ENCODE results near the gene GNG14. TPM values are rescaled to one million over a fixed set of nuclear protein-coding genes. Genes with fewer than 3 reads are reported as not detected.
A peak's percentile ranks its signal among the peaks of the same experiment; 100 is the strongest.

GNG14 gene
- total RNA-seq, 3 donors from 2014 or later (not counting 1 experiment from before 2014, with no cell fraction given) = not detected

GRCh38 chr19:12703046-12703445 is 15.2 kb downstream of the GNG14 start:
- Histone ChIP-seq H3K27me3 (ENCODE audit: control insufficient read depth, insufficient read depth, low read length) (no peaks in the 10 kb centered on the region), H3K36me3 (ENCODE audit: control insufficient read depth, insufficient read depth, low read length) (peaks cover 41% of the 10 kb centered on the region), H3K4me3 (ENCODE audit: low read length) (no peak overlapping the region), H3K9me3 (ENCODE audit: control insufficient read depth, insufficient read depth, low read length) (no peaks in the 10 kb centered on the region), H3K4me1 (ENCODE audit: control insufficient read depth, insufficient read depth, low read length) (no peaks in the 10 kb centered on the region), H3K27ac (ENCODE audit: low read length) (no peak overlapping the region)
- no peak for TF ChIP-seq CTCF (IDR thresholded peaks at IDR 0.05)
- DNase-seq (peak in 1 of 2 donors; percentile 40), ATAC-seq (peak in 2 of 3 donors; percentile 43 to 53)
- intact Hi-C loops (cut with micrococcal nuclease) = no loop called here
- Mint-ChIP-seq H3K4me1 (no peaks in the 10 kb centered on the region), H3K36me3 (no peaks in the 10 kb centered on the region), H3K27me3 (ENCODE audit: low read depth in 2 of 2) (no peaks in the 10 kb centered on the region), H3K9me3 (no peaks in the 10 kb centered on the region), H3K27ac (no peak overlapping the region), H3K4me3 (no peak overlapping the region)
- 93% methylated on average over 9 of the region's 9 CpGs for WGBS (ENCODE audit: insufficient coverage)

GRCh38 chr19:12705169-12705568 is 17.4 kb downstream of the GNG14 start:
- ATAC-seq = no peak
- 97% methylated on average over 13 of the region's 13 CpGs for WGBS (ENCODE audit: insufficient coverage)
- Histone ChIP-seq H3K4me1 (ENCODE audit: control insufficient read depth, insufficient read depth, low read length) (no peaks in the 10 kb centered on the region), H3K9me3 (ENCODE audit: control insufficient read depth, insufficient read depth, low read length) (no peaks in the 10 kb centered on the region), H3K27ac (ENCODE audit: low read length) (no peak overlapping the region), H3K4me3 (ENCODE audit: low read length) (no peak overlapping the region), H3K27me3 (ENCODE audit: control insufficient read depth, insufficient read depth, low read length) (no peaks in the 10 kb centered on the region), H3K36me3 (ENCODE audit: control insufficient read depth, insufficient read depth, low read length) (peaks cover 47% of the 10 kb centered on the region)
- no peaks in the 10 kb centered on the region for H3K9me3 Mint-ChIP-seq
- H3K4me3 Mint-ChIP-seq = no peak overlapping the region
- H3K4me1 Mint-ChIP-seq = no peaks in the 10 kb centered on the region
- H3K27ac Mint-ChIP-seq = no peak overlapping the region
- H3K36me3 Mint-ChIP-seq = no peaks in the 10 kb centered on the region
- no peak for DNase-seq
- H3K27me3 Mint-ChIP-seq (ENCODE audit: low read depth in 2 of 2) = no peaks in the 10 kb centered on the region
- intact Hi-C loops (cut with micrococcal nuclease) = no loop called here
- no peak for TF ChIP-seq CTCF (IDR thresholded peaks at IDR 0.05)

- H3K27me3 ChIP-seq (ENCODE audit: control insufficient read depth, insufficient read depth, low read length) = no peaks in the 10 kb centered on the region
- no peak overlapping the region for H3K27ac ChIP-seq (ENCODE audit: low read length)
- Mint-ChIP-seq H3K27me3 (ENCODE audit: low read depth in 2 of 2) (no peaks in the 10 kb centered on the region), H3K4me1 (no peaks in the 10 kb centered on the region), H3K9me3 (no peaks in the 10 kb centered on the region), H3K27ac (no peak overlapping the region), H3K4me3 (no peak overlapping the region), H3K36me3 (no peaks in the 10 kb centered on the region)
- H3K36me3 ChIP-seq (ENCODE audit: control insufficient read depth, insufficient read depth, low read length) = peaks cover 52% of the 10 kb centered on the region
- H3K4me1 ChIP-seq (ENCODE audit: control insufficient read depth, insufficient read depth, low read length) = no peaks in the 10 kb centered on the region
- no peak overlapping the region for H3K4me3 ChIP-seq (ENCODE audit: low read length)
- intact Hi-C loops (cut with micrococcal nuclease) = no loop called here
- WGBS (ENCODE audit: insufficient coverage) = 96% methylated on average over 29 of the region's 29 CpGs
- no peak for ATAC-seq
- DNase-seq = no peak
- no peak for TF ChIP-seq CTCF (IDR thresholded peaks at IDR 0.05)
- no peaks in the 10 kb centered on the region for H3K9me3 ChIP-seq (ENCODE audit: control insufficient read depth, insufficient read depth, low read length)
Measured at GRCh38 chr19:12705654-12706331, 18.0 kb downstream of the GNG14 start.

- TF ChIP-seq CTCF (IDR thresholded peaks at IDR 0.05) = no peak
- DNase-seq (no peak), ATAC-seq (no peak)
- Mint-ChIP-seq H3K4me3 (no peak overlapping the region), H3K9me3 (no peaks in the 10 kb centered on the region), H3K27ac (no peak overlapping the region), H3K4me1 (no peaks in the 10 kb centered on the region), H3K27me3 (ENCODE audit: low read depth in 2 of 2) (no peaks in the 10 kb centered on the region), H3K36me3 (no peaks in the 10 kb centered on the region)
- Histone ChIP-seq H3K27me3 (ENCODE audit: control insufficient read depth, insufficient read depth, low read length) (no peaks in the 10 kb centered on the region), H3K27ac (ENCODE audit: low read length) (no peak overlapping the region), H3K36me3 (ENCODE audit: control insufficient read depth, insufficient read depth, low read length) (peaks cover 48% of the 10 kb centered on the region), H3K4me1 (ENCODE audit: control insufficient read depth, insufficient read depth, low read length) (no peaks in the 10 kb centered on the region), H3K4me3 (ENCODE audit: low read length) (no peak overlapping the region), H3K9me3 (ENCODE audit: control insufficient read depth, insufficient read depth, low read length) (no peaks in the 10 kb centered on the region)
- WGBS (ENCODE audit: insufficient coverage) = 98% methylated on average over 13 of the region's 13 CpGs
- intact Hi-C loops (cut with micrococcal nuclease) = no loop called here
Measured at GRCh38 chr19:12706332-12706718, 18.5 kb downstream of the GNG14 start.

All from natural killer cell (primary cell).